HK-2 (cell line): ENCODE results near the gene SPTBN2.

Source experiments
- DNase-seq: peaks from one replicate; pipeline ENCODE4 v3.0.0-alpha.2; 2018; ENCODE audit not compliant: unreplicated experiment

SPTBN2 gene

GRCh38 chr11:66704659-66705360, 24.2 kb downstream of the SPTBN2 start:
- DNase-seq = no peak

GRCh38 chr11:66701432-66702240, 27.4 kb downstream of the SPTBN2 start:
- DNase-seq = no peak

DNA sequence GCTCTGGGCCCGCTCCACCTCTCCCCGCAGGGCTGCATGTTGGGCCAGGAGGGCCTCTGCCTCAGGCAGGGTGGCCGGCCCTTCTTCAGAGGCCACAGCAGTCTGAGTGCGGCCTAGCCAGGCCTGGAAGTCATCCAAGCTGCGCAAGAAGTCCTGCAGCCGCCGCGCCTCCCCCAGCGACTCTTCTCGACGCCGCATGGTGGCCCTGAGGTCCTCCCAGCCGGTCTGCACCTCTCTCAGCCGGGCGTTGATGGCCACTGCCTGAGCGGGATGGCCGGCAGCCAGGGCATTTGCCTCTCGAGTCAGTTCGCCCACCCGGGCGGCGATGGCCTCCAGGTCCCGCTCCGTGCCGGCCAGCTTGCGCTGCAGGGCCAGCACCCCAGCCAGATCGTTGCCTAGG, 28.3 kb downstream of the SPTBN2 start:
- no peak for DNase-seq

GRCh38 chr11:66700337-66700736, 28.7 kb downstream of the SPTBN2 start:
- DNase-seq = no peak

DNA sequence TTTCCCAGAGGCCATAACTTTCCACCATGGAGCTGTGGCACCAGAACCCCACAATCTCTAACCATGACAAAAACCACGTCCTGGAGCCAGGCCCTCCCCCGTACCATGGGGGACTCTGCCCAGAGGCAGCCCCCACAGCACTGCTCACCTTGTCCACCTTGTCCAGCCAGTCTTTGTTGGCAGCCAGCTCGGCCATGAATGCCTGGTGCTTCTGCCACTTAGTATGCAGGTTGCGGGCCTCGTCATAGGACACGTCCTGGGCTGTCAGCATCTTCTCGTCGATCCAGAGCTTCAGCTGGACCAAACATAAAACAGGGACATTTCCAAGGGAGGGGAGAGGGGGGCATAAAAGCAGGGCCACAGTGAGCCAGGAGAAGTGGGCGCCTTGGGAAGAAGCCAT, 30.5 kb downstream of the SPTBN2 start:
- DNase-seq = no peak

DNA sequence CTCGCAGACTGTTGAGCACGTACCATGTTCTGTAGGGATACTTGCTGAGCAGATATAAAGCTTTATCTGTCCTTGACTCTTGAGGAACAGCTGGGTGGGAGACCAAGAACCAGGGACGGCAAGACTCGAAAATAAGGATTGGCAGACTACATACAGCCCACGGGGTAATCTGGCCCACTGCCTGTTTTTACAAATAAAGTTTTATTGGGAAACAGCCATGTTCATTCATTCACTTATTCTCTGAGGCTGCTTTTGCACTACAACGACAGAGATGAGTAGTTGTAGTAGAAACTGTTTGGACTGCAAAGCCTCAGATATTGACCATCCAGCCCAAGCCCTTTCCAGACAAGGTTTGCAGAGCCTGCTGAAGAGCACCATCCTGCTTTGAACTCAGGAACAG, 31.0 kb downstream of the SPTBN2 start:
- DNase-seq = no peak

DNA sequence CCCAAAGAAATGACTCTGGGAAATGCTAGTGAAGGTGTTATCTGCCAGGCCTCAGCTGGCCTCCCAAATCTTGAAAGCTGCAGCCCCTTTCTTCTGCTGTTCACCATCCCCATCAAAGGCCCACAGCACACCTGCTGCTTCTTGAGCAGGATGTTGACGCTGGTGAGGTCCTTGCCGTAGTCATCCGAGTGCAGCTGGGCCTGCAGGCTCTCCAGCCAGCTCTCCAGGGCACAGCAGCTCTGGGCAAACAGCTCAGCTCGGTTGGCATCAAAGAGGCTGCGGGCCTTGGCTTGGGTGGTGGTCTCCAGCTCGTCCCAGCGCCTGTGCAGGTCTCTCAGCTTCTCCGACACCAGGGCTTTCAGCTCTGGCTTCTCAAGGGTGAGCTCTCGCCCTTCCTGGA, 32.9 kb downstream of the SPTBN2 start:
- DNase-seq = no peak

- DNase-seq = peak; percentile 89
Measured at GRCh38 chr11:66694732-66695207, 34.2 kb downstream of the SPTBN2 start.

GRCh38 chr11:66694056-66694410, 35.0 kb downstream of the SPTBN2 start:
- DNase-seq = no peak

- DNase-seq = no peak
Measured at GRCh38 chr11:66693356-66694055, 35.5 kb downstream of the SPTBN2 start.

- no peak for DNase-seq
Measured at GRCh38 chr11:66692871-66693331, 36.1 kb downstream of the SPTBN2 start.

DNA sequence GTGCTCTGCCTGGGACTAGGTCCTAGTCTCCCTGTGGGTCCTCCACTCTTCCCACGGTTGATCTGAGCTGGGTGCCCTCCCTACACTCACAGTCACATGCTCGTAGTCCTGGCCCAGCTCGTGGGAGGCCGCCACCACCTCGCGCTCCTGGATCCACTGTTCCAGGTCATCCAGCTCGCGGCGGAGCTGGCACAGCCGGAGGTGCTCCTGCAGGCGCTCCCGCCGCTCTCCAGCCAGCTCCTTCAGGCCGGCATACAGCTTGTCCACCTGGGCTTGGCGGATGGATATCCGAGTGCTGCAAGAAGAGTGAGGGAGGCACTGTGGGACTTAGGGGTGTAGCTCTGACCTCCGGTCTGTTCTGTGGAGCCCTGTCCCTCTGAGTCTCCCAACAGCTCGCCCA, 36.6 kb downstream of the SPTBN2 start:
- no peak for DNase-seq

DNA sequence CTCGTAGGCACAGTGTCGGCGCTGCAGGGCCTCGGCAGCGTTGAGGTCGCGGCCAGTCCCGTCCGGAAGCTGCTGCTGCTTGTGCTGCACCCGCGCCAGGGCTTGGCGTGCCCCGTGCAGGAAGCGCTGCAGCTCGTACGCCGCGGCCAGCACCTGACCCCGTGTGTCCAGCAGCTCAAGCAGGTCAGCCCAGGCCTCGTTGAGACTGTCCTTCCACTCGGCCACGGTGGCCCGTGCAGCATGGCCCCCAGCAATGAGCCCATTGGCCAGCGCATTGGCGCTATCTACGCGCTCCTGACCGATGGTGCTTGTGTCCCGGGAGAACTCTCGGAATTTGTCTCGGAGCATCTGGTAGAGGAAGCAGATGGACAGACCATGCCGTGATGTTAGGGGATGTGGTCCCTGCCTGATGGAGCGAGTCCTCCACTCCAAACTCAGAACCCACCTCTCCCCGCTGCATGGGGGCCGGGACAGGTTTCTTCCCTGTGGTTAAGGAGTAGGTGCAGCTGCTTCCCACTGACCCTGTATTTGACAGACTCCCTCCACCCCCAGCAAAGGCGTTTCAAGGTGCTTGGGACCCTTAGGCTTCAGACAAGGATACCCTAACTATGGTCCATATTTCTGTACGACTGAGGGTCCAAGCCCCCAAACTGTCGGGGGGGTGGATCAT, 37.6 kb downstream of the SPTBN2 start:
- DNase-seq = no peak

DNA sequence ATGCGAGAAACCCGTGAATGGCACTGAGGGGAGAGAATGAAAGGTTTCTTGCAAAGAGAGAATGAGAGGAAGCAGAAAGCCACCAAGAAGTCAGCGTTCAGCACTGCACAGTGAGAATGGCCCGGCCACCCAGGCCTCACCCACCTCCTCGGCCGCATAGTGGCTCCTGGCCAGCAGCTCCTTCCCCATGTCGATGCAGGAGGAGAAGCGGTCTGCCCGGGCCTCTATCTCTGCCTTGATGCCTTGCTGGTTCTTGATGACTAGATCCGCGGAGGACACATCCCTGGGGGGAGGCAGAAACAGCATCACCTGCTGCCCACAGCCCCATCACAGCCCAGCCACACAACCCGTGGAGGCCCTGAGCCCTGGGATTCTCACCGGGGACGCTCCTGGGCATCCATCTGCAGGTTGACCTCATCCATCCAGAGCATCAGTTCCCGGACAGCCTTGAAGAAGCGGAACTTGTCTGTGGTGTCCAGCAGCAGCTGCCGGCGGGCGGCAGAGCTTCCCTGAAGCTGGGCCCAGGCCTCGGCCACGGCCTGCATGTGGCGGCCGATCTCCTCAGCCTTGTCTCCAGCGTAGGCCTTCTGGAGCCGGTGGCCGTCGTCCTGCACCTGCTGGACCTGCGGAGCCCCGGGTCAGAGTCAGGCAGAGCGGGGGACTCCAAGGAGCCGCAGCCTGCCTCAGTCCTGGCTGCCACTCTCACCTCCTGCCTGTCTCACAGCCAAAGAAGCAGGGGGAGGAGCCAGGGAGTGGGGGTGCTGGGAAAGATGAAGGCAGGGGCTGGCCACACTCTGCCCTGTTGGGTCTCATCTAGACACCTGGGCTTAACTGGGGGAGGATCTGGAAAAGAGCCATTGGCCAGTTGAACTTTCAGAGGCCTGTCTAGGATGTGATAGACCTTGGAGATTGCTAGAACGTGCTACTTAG, 39.1 kb downstream of the SPTBN2 start:
- DNase-seq = no peak

GRCh38 chr11:66688561-66689534, 40.2 kb downstream of the SPTBN2 start:
- DNase-seq = no peak

GRCh38 chr11:66687831-66688281, 41.2 kb downstream of the SPTBN2 start:
- DNase-seq = no peak

- DNase-seq = no peak
Measured at GRCh38 chr11:66686801-66687750, 41.9 kb downstream of the SPTBN2 start.

DNA sequence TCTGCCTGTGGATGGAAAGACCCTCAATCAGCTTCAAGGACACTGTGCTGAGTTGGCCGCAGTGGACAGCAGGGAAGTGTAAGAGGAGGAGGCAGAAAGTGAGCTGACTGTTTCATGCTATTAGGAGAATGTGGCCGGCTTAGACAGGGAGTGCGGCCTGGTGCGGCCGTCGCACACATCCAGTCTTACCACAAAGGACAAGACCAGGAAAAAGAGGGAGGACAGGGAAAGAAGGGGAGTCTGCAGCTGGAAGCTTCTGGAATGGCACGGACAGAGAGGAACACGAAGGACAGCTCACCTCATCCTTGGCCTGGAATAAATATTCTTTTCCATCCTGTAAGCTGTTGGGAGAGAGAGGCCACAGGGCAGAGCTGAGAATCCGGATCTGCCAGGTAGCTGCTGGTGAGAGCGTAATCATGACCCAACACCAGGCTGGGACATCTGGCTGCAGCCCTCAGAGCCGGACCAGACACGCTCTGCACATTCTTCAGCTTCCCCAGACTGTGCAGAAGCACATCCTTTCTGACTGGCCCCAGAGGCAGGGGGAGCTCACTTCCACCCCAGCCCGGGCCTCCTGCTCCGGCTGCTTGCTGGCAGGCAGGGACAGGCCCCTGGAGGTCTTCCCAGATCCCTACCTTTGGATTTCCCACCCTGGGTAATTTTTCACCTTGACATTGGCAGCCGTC, 42.8 kb downstream of the SPTBN2 start:
- no peak for DNase-seq
